Neural progenitor cell (in vitro differentiated cells): Measurements from ENCODE around the gene NME5.

ENCODE experiments used
- EZH2 ChIP-seq: fragments of 200-600 bp; sonication (generic); IDR thresholded peaks from 2 replicates; pipeline ENCODE4 v1.6.1; 2017; ENCODE audit warnings: antibody characterized with exemption, mild to moderate bottlenecking, moderate library complexity
- EZH2phosphoT487 ChIP-seq: fragments of 200-600 bp; sonication (generic); IDR thresholded peaks from 2 replicates; pipeline ENCODE4 v1.6.1; 2017; ENCODE audit warnings: antibody characterized with exemption
- TF ChIP-seq, protein P1 (sequence below): fragments of 200-600 bp; sonication (generic); IDR thresholded peaks from 2 replicates; pipeline ENCODE4 v1.5.1; 2017; ENCODE audit warnings: antibody characterized with exemption, mild to moderate bottlenecking

DNA sequence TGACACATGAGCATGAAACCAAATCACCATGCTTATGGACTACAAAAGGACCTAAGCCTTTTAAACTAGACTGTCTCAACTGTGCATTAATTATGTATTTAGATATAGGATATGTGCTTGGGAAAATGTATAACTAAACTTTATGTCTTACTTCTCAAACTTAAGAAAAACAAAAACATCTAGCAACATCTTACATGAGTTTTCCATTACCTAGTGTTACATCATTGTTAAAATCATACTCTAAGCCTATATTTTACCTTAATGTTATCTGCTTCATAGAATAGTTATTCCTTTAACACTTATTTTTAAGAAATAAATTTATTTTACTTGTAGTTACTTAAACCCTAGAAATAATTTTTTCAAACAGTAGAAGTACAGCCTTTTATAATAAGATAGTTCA is 24.0 kb downstream of the NME5 start:
- TF ChIP-seq, protein P1, sequence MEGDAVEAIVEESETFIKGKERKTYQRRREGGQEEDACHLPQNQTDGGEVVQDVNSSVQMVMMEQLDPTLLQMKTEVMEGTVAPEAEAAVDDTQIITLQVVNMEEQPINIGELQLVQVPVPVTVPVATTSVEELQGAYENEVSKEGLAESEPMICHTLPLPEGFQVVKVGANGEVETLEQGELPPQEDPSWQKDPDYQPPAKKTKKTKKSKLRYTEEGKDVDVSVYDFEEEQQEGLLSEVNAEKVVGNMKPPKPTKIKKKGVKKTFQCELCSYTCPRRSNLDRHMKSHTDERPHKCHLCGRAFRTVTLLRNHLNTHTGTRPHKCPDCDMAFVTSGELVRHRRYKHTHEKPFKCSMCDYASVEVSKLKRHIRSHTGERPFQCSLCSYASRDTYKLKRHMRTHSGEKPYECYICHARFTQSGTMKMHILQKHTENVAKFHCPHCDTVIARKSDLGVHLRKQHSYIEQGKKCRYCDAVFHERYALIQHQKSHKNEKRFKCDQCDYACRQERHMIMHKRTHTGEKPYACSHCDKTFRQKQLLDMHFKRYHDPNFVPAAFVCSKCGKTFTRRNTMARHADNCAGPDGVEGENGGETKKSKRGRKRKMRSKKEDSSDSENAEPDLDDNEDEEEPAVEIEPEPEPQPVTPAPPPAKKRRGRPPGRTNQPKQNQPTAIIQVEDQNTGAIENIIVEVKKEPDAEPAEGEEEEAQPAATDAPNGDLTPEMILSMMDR: no peak
- TF ChIP-seq EZH2 (no peak), EZH2phosphoT487 (no peak)
